NK-92 (cell line): ENCODE data around the gene COL6A1.

Source experiments
- DNase-seq: peaks from one replicate; lab custom pipeline; 2025; ENCODE audit not compliant: unreplicated experiment; lab: John Stamatoyannopoulos, UW

COL6A1 gene

GRCh38 chr21:46022551-46023525, 41.3 kb downstream of the COL6A1 start:
- DNase-seq = no peak

- no peak for DNase-seq
Observed at GRCh38 chr21:46023555-46023954, 42.0 kb downstream of the COL6A1 start.

- no peak for DNase-seq
Observed at GRCh38 chr21:46024141-46024540, 42.6 kb downstream of the COL6A1 start.

- no peak for DNase-seq
Observed at GRCh38 chr21:46025113-46025770, 43.7 kb downstream of the COL6A1 start.

GRCh38 chr21:46027851-46028493, 46.4 kb downstream of the COL6A1 start:
- DNase-seq = no peak

- no peak for DNase-seq
Observed at GRCh38 chr21:46028573-46029091, 47.1 kb downstream of the COL6A1 start.

GRCh38 chr21:46029186-46029924, 47.8 kb downstream of the COL6A1 start:
- no peak for DNase-seq

- DNase-seq = no peak
Observed at GRCh38 chr21:46031484-46031883, 49.9 kb downstream of the COL6A1 start.

- no peak for DNase-seq
Observed at GRCh38 chr21:46032100-46032499, 50.5 kb downstream of the COL6A1 start.

GRCh38 chr21:46033410-46034400, 52.1 kb downstream of the COL6A1 start:
- DNase-seq = no peak

- no peak for DNase-seq
Observed at GRCh38 chr21:46035809-46036695, 54.5 kb downstream of the COL6A1 start.

- DNase-seq = no peak
Observed at GRCh38 chr21:46036696-46037330, 55.2 kb downstream of the COL6A1 start.

GRCh38 chr21:46037331-46038325, 56.1 kb downstream of the COL6A1 start:
- no peak for DNase-seq

- no peak for DNase-seq
Observed at GRCh38 chr21:46038341-46038829, 56.8 kb downstream of the COL6A1 start.

- no peak for DNase-seq
Observed at GRCh38 chr21:46038871-46039397, 57.4 kb downstream of the COL6A1 start.

- DNase-seq = no peak
Observed at GRCh38 chr21:46039891-46040660, 58.5 kb downstream of the COL6A1 start.
